ENCODE results near the gene INTS4.
"Not testable (repeated sequence)": the region's sequence is repeated elsewhere in the genome, so short reads cannot be mapped to it uniquely, and the experiment has no call there.

INTS4 gene

DNA sequence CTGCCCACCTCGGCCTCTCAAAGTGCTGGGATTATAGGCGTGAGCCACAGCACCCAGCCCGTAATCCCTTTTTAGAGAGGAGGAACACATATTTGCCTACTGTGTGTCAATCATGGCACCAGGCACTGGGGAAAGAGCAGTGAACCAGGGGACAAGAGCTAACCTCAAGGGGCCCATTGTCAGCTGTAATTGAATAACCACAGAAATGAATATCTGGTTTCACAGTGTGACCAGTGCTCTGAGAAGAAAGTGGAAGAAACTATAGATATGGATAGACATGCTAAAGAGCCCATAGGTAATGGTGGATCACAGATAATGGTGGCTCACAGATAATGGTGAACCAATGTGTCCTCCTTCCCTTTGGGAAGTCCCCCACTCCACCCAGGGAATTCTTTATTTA lies 37.2 kb upstream of the INTS4 start:
- Mint-ChIP-seq H3K9me3 (no peaks in the 10 kb centered on the region), H3K27ac (no peak overlapping the region), H3K36me3 (no peaks in the 10 kb centered on the region), H3K4me1 (no peaks in the 10 kb centered on the region), H3K4me3 (no peak overlapping the region), H3K27me3 (no peaks in the 10 kb centered on the region)

DNA sequence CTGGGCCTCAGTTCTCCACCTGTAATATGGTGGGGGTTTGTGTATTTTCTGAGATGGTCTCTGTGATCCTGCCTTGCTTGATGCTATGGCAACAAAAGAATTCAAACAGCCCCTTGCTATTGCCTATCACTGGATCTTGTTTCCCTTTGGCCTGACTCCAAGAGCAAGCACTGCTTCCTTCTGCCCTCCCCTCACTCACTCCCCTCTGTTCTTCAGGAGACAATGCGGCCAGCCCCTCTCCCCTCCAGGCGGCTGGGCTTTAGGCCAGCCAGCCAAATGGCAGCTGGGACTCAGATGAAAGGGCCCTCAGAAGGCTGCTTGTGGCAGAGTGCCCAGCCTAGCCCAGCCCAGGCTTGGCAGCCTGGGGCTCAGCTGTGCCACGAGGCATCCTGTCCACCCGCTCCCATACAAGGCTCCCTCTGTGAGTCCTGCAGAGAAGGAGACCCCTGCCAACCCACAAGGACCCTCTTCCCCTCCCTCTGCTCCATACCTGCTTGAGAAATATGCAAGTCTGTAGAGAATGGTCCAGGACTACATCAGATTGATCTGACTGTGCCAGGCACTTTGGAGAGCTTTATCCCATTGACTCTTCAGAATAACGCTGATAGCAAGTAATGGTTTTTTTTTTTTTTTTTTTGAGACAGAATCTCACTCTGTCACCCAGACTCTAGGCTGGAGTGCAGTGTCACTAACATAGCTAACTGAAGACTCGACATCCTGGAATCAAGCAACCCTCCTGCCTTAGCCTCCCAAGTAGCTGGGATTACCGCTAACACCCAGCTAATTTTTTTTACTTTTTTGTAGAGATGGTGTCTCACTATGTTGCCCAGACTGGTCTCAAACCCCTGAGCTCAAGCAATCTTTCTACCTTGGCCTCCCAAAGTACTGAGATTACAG lies 36.2 kb upstream of the INTS4 start:
- Mint-ChIP-seq H3K27ac (no peak overlapping the region), H3K9me3 (no peaks in the 10 kb centered on the region), H3K36me3 (no peaks in the 10 kb centered on the region), H3K4me1 (no peaks in the 10 kb centered on the region), H3K27me3 (no peaks in the 10 kb centered on the region), H3K4me3 (no peak overlapping the region)

DNA sequence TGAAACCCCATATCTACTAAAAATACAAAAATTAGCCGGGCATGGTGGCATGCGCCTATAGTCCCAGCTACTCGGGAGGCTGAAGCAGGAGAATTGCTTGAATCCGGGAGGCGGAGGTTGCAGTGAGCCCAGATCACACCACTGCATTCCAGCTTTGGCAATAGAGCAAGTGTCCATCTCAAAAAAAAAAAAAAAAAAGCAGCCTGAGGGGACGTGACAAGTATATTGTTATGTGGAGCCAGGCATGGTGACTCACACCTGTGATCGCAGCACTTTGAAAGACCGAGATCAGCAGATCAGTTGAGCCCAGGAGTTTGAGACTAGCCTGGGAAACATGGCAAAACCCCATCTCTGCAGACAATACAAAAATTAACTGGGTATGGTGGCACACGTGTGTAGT lies 34.0 kb upstream of the INTS4 start:
- H3K4me1 Mint-ChIP-seq, H3K27me3 Mint-ChIP-seq, H3K36me3 Mint-ChIP-seq, H3K9me3 Mint-ChIP-seq, H3K4me3 Mint-ChIP-seq, H3K27ac Mint-ChIP-seq: not testable (repeated sequence)

DNA sequence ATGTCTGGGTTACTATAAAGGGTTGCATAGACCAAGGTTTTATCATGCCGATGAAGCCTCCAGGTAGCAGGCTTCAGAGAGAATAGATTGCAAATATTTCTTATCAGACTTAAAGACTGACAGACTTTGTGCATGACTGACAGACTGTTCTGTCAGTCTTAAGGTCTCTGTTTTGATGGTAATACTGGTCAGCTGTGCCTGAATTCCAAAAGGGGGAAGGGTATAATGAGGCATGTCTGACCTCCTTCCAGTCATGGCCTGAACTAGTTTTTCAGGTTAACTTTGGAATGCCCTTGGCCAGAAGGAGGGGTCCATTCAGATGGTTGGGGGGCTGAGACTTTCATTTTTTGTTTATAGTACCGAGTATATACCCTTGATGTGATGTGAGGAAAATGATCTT lies 33.3 kb upstream of the INTS4 start:
- no peak overlapping the region for H3K4me3 Mint-ChIP-seq
- no peaks in the 10 kb centered on the region for H3K9me3 Mint-ChIP-seq
- H3K27me3 Mint-ChIP-seq, result peaks cover under 1% of the 10 kb centered on the region
- peaks cover 1% of the 10 kb centered on the region for H3K4me1 Mint-ChIP-seq
- no peak overlapping the region for H3K27ac Mint-ChIP-seq
- no peaks in the 10 kb centered on the region for H3K36me3 Mint-ChIP-seq

DNA sequence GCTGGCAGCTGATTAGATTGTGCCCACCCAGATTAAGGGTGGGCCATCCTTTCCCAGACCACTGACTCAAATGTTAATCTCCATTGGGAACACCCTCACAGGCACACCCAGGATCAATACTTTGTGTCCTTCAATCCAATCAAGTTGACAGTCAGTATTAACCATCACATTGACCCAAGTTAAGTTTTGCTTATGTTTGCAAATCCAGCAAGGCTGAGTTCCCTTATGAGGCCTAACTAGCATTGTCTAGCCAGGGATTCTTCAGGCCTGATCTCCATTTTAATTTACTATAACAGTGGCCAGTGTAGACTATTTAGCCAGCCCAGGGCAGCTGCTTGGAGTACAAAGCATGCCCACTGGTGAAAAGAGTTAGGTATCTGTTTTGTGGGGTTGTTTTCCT lies 30.9 kb upstream of the INTS4 start:
- no peaks in the 10 kb centered on the region for H3K36me3 Mint-ChIP-seq
- peaks cover 4% of the 10 kb centered on the region for H3K4me1 Mint-ChIP-seq
- no peak overlapping the region for H3K4me3 Mint-ChIP-seq
- H3K9me3 Mint-ChIP-seq, result no peaks in the 10 kb centered on the region
- H3K27ac Mint-ChIP-seq, result no peak overlapping the region
- peaks cover 6% of the 10 kb centered on the region for H3K27me3 Mint-ChIP-seq

DNA sequence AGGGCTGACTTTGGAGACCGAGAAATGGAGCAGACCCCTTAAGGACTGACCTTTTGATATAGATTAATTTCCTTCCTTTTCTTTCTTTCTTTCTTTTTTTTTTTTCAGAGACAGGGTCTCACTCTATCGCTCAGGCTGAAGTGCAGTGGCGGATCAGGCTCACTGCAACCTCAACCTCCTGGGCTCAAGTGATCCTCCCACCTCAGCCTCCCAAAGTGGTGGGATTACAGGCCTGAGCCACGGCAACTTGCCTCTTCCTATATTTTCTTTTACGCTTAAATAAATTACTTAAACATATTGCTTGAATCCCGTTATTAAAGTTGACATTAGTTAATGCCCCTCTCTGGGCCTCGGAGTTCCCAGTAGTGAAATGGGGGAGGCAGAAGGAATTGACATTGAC lies 29.0 kb upstream of the INTS4 start:
- no peaks in the 10 kb centered on the region for H3K9me3 Mint-ChIP-seq
- no peak overlapping the region for H3K27ac Mint-ChIP-seq
- H3K27me3 Mint-ChIP-seq, result peaks cover 6% of the 10 kb centered on the region
- peaks cover 4% of the 10 kb centered on the region for H3K4me1 Mint-ChIP-seq
- no peaks in the 10 kb centered on the region for H3K36me3 Mint-ChIP-seq
- H3K4me3 Mint-ChIP-seq, result no peak overlapping the region

DNA sequence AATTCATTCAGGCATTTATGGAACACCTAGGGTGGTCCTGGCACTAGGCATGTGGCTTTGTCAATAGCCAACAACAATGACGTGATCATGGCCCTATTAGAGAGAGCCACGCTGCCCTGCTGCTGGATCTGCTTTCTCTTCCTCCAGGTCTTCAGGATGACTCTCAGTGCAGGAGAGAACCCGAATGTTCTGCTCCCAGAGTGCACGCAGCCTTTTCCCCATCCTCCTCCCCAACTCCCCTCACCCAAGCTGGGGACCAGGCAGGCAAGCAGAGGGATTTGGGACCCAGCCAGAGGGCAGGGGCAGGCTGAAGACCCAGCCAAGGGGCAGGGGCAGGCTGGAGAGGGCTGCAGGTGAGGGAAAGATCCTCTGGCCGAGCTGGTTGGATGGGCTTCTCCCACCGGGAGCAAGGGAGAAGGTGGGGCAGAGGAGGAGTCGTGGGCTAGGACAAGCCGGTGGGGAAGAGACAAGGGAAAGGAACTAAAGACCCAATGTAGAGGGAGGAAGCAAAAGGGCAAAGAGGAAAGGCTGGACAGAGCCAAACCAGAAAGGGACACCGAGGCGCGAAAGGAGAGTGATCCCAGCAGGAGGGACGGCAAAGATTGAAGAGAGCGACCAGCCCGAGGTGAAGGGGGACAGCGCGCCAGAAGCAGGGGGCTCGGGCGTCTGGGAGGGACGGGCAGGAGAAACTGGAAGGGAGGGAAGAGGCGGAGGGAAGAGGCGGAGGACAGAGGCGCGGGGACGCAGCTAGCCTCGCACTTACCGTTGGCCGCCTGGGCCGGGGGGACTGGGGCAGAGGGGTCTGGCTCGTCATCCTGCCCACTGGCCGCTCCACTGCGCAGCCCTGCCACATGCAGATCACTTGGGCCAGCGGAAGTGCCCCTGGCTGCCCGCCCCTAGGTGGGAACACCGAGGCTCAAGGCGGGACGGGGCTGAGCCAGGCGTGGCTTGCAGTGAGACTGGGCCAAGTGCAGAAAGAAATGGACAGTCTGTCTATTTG lies 28.2 kb upstream of the INTS4 start, which contains the start of gene KCTD14:
Gene KCTD14, minus strand, starts transcription at position 880 of the 1,000 bp plus-strand sequence. Its CDS starts 27 bp downstream, at position 853.
- Mint-ChIP-seq H3K27ac (no peak within 1 kb of the TSS), H3K36me3 (no peaks in the 10 kb centered on the region), H3K4me3 (no peak within 1 kb of the TSS), H3K9me3 (no peaks in the 10 kb centered on the region), H3K27me3 (peaks cover 6% of the 10 kb centered on the region), H3K4me1 (peaks cover 4% of the 10 kb centered on the region)

DNA sequence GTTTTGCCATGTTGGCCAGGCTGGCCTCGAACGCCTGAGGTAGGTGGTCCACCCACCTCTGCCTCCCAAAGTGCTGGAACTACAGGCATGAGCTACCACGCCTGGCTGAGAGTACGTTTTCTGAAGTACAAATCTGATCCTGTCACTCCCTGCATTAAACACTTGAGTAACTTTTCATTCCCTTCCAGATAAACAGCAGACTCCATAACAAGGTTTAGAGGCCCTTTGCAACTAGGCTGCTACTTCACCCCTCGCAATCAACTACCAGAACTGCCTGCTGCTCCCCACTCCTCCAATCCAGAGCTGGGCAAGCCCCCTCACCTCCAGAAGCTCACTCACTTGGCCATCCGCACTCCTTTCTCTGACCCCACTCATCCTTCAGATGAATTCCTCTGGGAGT lies 27.1 kb upstream of the INTS4 start:
- H3K27me3 Mint-ChIP-seq, result peaks cover 6% of the 10 kb centered on the region
- H3K4me1 Mint-ChIP-seq, result peaks cover 4% of the 10 kb centered on the region

DNA sequence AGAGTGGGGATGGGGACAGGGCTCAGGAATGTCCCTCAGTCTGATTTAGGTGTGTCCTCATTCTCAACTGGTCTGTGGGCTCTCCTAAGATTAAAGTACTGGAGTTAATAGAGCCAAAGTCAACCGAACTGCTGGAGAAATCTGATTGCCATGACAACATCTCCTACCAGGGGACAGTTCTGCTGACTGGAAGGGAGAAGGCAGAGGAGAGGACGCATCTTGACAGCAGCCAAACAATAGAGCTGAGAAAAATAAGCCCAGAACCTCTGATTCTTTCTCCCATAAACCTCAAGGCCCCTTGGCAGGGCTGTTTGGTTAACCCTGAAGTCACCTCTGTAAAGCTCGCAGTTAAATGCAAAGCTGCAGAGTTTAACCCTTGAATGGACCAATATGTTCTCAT lies 25.8 kb upstream of the INTS4 start:
- H3K4me3 Mint-ChIP-seq, result no peak overlapping the region
- peaks cover 4% of the 10 kb centered on the region for H3K4me1 Mint-ChIP-seq
- no peaks in the 10 kb centered on the region for H3K9me3 Mint-ChIP-seq
- H3K36me3 Mint-ChIP-seq, result no peaks in the 10 kb centered on the region
- no peak overlapping the region for H3K27ac Mint-ChIP-seq
- H3K27me3 Mint-ChIP-seq, result peaks cover 6% of the 10 kb centered on the region

More for the DNA sequence above, 27.1 kb upstream of the INTS4 start:
- Mint-ChIP-seq H3K9me3 (no peaks in the 10 kb centered on the region), H3K4me3 (no peak overlapping the region), H3K36me3 (no peaks in the 10 kb centered on the region), H3K27ac (no peak overlapping the region)

DNA sequence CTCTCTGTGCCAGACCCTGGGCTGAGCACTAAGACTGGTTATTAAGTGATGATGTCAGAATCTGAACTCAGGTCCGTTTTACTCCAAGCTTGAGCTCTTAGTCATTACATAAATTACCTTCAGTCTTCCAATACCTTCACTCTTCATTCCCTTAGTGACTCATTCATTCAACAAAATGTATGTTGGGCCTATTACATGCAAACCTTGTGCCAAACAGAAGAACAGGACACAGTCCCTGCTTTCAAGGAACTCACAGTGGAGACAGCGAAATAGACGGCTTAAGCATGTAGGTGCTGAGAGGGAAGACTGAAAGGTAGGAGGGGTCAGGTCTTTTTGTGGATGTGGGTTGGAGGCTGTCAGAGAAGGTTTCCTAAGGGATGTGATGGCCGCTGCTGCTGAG lies 25.3 kb upstream of the INTS4 start:
- Mint-ChIP-seq H3K9me3 (no peaks in the 10 kb centered on the region), H3K27me3 (peaks cover 6% of the 10 kb centered on the region), H3K27ac (no peak overlapping the region), H3K4me3 (no peak overlapping the region), H3K4me1 (peaks cover 4% of the 10 kb centered on the region), H3K36me3 (no peaks in the 10 kb centered on the region)

DNA sequence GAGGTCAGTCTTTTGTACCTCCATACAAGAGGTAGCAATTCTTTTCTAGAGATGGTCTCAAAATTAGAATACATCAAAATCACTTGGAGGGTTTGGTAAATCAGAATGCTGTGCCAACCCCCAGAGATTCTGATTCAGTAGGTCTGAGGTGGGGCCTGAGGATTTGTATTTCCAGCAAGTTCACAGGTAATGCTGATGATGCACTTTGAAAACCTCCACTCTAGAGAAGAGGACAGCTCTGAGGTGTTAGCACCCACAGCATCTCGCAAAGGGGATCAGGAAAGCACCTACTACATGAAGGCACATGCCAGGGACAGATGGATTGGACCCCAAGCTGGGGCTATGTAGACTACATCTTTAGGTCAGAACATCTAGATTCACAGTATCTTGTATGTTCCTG lies 21.4 kb upstream of the INTS4 start:
- H3K9me3 Mint-ChIP-seq, result no peaks in the 10 kb centered on the region
- no peak overlapping the region for H3K27ac Mint-ChIP-seq
- H3K36me3 Mint-ChIP-seq, result no peaks in the 10 kb centered on the region
- H3K27me3 Mint-ChIP-seq, result no peaks in the 10 kb centered on the region
- no peak overlapping the region for H3K4me3 Mint-ChIP-seq
- H3K4me1 Mint-ChIP-seq, result no peaks in the 10 kb centered on the region

DNA sequence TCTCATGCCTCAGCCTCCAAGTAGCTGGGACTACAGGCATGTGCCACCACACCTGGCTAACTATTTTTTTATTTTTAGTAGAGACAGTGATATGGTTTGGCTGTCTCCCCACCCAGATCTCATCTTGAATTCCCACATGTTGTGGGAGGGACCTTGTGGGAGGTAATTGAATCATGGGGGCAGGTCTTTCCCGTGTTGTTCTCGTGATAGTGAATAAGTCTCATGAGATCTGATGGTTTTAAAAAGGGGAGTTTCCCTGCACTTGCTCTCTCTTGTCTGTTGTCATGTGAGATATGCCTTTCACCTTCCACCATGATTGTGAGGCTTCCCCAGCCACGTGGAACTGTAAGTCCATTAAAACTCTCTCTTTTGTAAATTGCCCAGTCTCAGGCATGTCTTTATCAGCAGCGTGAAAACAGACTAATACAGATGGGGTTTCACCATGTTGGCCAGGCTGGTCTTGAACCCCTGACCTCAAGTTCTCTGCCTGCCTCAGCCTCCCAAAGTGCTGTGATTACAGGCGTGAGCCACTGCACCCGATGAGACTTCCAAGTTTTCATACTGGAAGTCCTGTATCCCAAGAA lies 20.6 kb upstream of the INTS4 start:
- H3K4me1 Mint-ChIP-seq, H3K4me3 Mint-ChIP-seq, H3K27ac Mint-ChIP-seq, H3K36me3 Mint-ChIP-seq, H3K9me3 Mint-ChIP-seq, H3K27me3 Mint-ChIP-seq: not testable (repeated sequence)

DNA sequence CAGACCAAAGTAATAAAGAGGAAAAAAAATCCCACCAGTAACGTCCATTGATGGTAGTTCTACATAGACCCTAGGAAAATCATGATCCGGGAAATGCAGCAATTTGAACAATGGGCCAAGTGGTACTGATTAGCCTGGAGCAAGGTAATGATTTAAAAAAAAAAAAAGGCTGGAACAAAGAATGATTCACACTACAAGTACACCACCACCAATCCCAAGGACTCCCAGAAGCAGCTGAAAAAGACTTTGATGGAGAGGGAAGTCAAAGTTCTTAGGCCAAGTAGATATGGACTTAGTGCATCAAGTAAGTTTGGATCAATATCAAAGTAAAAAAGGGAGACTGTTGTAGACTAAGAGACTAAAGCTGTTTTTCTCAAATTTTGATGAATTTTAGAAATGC lies 16.8 kb upstream of the INTS4 start:
- Mint-ChIP-seq H3K27ac (no peak overlapping the region), H3K4me1 (no peaks in the 10 kb centered on the region), H3K9me3 (no peaks in the 10 kb centered on the region), H3K27me3 (no peaks in the 10 kb centered on the region), H3K36me3 (no peaks in the 10 kb centered on the region), H3K4me3 (no peak overlapping the region)

DNA sequence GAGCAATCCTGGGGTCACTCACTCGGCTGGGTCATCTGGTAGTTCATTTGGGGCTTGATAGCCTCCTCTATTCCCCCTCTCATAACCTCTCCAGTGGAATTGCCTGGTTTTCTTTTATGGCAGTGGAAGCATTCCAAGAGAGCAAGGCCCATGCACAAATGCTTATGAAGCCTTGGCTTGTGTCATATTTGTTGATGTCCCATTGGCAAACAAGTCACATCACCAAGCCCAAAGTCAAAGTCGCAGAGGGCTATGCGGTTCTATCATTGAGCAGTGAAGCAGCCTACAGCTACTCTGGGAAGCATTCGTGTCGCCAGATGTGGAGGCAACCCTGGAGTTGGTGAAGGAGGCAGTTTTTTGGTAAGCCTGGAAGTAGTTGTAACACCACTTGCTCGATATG lies 16.3 kb upstream of the INTS4 start:
- Mint-ChIP-seq H3K4me3 (no peak overlapping the region), H3K27me3 (no peaks in the 10 kb centered on the region), H3K36me3 (no peaks in the 10 kb centered on the region), H3K4me1 (no peaks in the 10 kb centered on the region), H3K27ac (no peak overlapping the region), H3K9me3 (no peaks in the 10 kb centered on the region)

DNA sequence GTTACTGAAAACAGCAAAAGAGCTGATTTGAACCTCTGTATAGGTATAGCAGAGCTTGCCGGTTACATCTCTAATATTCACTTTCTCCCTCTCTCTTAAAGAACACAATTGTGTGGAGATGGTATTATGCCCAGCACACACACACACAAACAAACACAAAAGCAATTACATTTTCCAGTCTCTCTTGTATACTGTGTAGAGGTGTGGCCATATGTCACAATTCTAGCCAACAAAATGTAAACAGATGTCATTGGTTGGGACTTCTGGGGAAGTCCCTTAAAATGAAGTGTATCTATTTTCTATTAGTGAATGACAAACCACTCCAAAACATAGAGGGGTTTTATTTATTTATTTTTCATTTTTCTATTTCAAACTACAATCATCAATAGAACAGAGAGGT lies 15.8 kb upstream of the INTS4 start:
- Mint-ChIP-seq H3K4me1 (no peaks in the 10 kb centered on the region), H3K9me3 (no peaks in the 10 kb centered on the region), H3K27me3 (no peaks in the 10 kb centered on the region), H3K36me3 (no peaks in the 10 kb centered on the region), H3K27ac (no peak overlapping the region), H3K4me3 (no peak overlapping the region)

DNA sequence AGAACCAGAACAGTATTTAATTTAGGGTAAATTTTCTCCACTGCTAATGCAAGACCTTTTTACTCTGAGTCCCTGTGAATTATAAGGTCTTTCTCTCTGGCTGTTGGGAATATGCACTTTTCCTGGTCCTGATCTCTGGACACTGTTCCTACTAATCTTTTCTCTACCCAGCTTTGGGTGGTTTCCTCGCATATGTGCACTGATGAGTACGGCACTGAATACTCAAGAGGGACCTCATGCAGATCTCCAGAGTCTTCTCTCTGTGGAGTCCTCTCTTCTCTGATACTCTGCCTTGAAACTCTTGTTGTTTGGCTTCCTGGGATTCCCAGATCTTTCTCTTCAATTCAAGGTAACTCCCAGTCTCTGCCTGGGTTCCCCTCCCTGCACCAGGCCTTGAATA lies 14.6 kb upstream of the INTS4 start:
- H3K27me3 Mint-ChIP-seq, result no peaks in the 10 kb centered on the region
- no peaks in the 10 kb centered on the region for H3K9me3 Mint-ChIP-seq
- H3K4me1 Mint-ChIP-seq, result no peaks in the 10 kb centered on the region
- no peaks in the 10 kb centered on the region for H3K36me3 Mint-ChIP-seq
- no peak overlapping the region for H3K27ac Mint-ChIP-seq
- H3K4me3 Mint-ChIP-seq, result no peak overlapping the region

Data from activated naive CD4-positive, alpha-beta T cell treated with anti-CD3 and anti-CD28 coated beads, Interleukin-2, amount 50 U/mL, for 24 hours (primary cell).